ENCODE data around the gene OR6Y1. TPM values are rescaled to one million over a fixed set of nuclear protein-coding genes. Genes with fewer than 3 reads are reported as not detected.

OR6Y1 gene
- total RNA-seq = not detected in 2 replicates
- not detected in 2 replicates for polyA plus RNA-seq
- polyA plus RNA-seq (2011; cell fraction: cytosol; rRNA removed) = not detected in 2 replicates
- not detected in 2 replicates for polyA plus RNA-seq (2011; cell fraction: nucleus; rRNA removed)
- polyA plus RNA-seq (2012) = not detected in 2 replicates
- not detected in 2 replicates for polyA minus RNA-seq
- not detected for polyA minus RNA-seq (2011; cell fraction: cytosol; rRNA and poly(A)+ RNA removed)
- not detected in 2 replicates for polyA minus RNA-seq (2011; cell fraction: nucleus; rRNA and poly(A)+ RNA removed)
- not detected for Bru-seq, nascent RNA
- not detected for BruChase-seq, experiment 1, labeled RNA remaining after a 6-hour chase
- BruChase-seq, experiment 2, labeled RNA remaining after a 2-hour chase = not detected
- long read RNA-seq = 0 reads

- no peak within 1 kb of the TSS for H3K4me2 ChIP-seq (ENCODE audit: insufficient read depth, low read length)
- FAIRE-seq (no peak), DNase-seq (ENCODE audit: low read depth, low spot score) (no peak)
- H3K4me1 ChIP-seq (ENCODE audit: control insufficient read depth, extremely low read depth, insufficient read depth, low read length) = no peaks in the 10 kb centered on the region
- no peak within 1 kb of the TSS for H3K9ac ChIP-seq (replicated peaks; ENCODE audit: extremely low read depth, insufficient read depth, low read length)
- H3K4me3 ChIP-seq (replicated peaks in 1 of 3; ENCODE audit: insufficient read depth in 1 of 3, low read depth in 1 of 3, low read length in 3 of 3) = no peak within 1 kb of the TSS
- no peaks in the 10 kb centered on the region for H3K36me3 ChIP-seq (ENCODE audit: control insufficient read depth in 2 of 2, extremely low read depth in 1 of 2, insufficient read depth in 2 of 2, low read length in 2 of 2)
- intact Hi-C loops (cut with micrococcal nuclease) (no loop called here), dilution Hi-C loops (cut with MboI; ENCODE audit: extremely low pct_ligation_motif_present, low sequenced_read_pairs) (no loop called here)
- H3K27ac ChIP-seq (ENCODE audit: insufficient read depth, low read depth, low read length) = no peak within 1 kb of the TSS
- H4K20me1 ChIP-seq (replicated peaks; ENCODE audit: control insufficient read depth, extremely low read depth, insufficient read depth, low read length) = no peaks in the 10 kb centered on the region
- H3K9me1 ChIP-seq (replicated peaks; ENCODE audit: control insufficient read depth, extremely low read depth, insufficient read depth, low read length) = no peaks in the 10 kb centered on the region
- no peak within 1 kb of the TSS for H2AFZ ChIP-seq (ENCODE audit: low read depth, low read length)
- H3K9me3 ChIP-seq (replicated peaks; ENCODE audit: control insufficient read depth, insufficient read depth, low read length) = no peaks in the 10 kb centered on the region
- POLR2A ChIA-PET = no interaction called here
- CTCF ChIA-PET = no interaction called here
- H3K27me3 ChIP-seq (ENCODE audit: control insufficient read depth in 2 of 2, insufficient read depth in 2 of 2, low read length in 2 of 2) = no peaks in the 10 kb centered on the region
- TF ChIP-seq MYC (IDR thresholded peaks at IDR 0.05; ENCODE audit: low read depth, low read length) = no peak
- no peak for TF ChIP-seq GATA2 (IDR thresholded peaks at IDR 0.05; ENCODE audit: insufficient read depth, insufficient read length, low read depth, low read length)
- TF ChIP-seq JUN (IDR thresholded peaks at IDR 0.05; ENCODE audit: borderline replicate concordance, insufficient read depth, insufficient read length, low read depth) = no peak
- TF ChIP-seq MAX (IDR thresholded peaks at IDR 0.05; ENCODE audit: insufficient read depth, insufficient read length) = no peak
- no peak for TF ChIP-seq FOS (IDR thresholded peaks at IDR 0.05; ENCODE audit: borderline replicate concordance, insufficient read depth, low read length)
- no peak for TF ChIP-seq POLR2A (IDR thresholded peaks at IDR 0.05; ENCODE audit: low read depth, low read length)
- no peak for TF ChIP-seq CTCF (IDR thresholded peaks at IDR 0.05; ENCODE audit: extremely low read depth in 1 of 2, insufficient read depth in 1 of 2, low read depth in 1 of 2, low read length in 2 of 2)
- BruUV-seq (replicated peaks) = no TSS peak
- no peaks in the 10 kb centered on the region for H3K79me2 ChIP-seq (ENCODE audit: control insufficient read depth, insufficient read depth, low read length)
Measured at GRCh38 chr1:158554352-158554751, at the start of gene OR6Y1. Gene OR6Y1, minus strand, starts transcription at chr1:158554405. Its CDS starts 6,300 bp downstream, at chr1:158548105.
